Measurements from ENCODE around the gene ABLIM3. TPM values are rescaled to one million over a fixed set of nuclear protein-coding genes. Genes with fewer than 3 reads are reported as not detected.

ABLIM3 gene
- total and polyA plus RNA-seq, 2 of the 8 experiments (the other 6 are each of a cell fraction or from before 2014, with no cell fraction given), result 0.36 to 0.56 TPM

- H2AK5ac ChIP-seq (ENCODE audit: low read depth, low read length), result no peak overlapping the region
- no peak overlapping the region for H3K14ac ChIP-seq (ENCODE audit: insufficient read length)
- POLR2A ChIA-PET (ENCODE audit: partially characterized antibody), result no interaction called here
- TF ChIP-seq CBX8 (IDR thresholded peaks at IDR 0.05; ENCODE audit: borderline replicate concordance, low read depth, low read length) (no peak), CEBPB (IDR thresholded peaks at IDR 0.05; ENCODE audit: low read depth, low read length) (no peak)
- no peaks in the 10 kb centered on the region for H3K36me3 ChIP-seq (ENCODE audit: control insufficient read depth in 2 of 4, insufficient read depth in 4 of 4, low read length in 3 of 4)
- no peaks in the 10 kb centered on the region for H3K79me1 ChIP-seq (ENCODE audit: low read depth, low read length)
- no peak overlapping the region for H3K4ac ChIP-seq (replicated peaks; ENCODE audit: insufficient read length, low read depth, low read length)
- no peak overlapping the region for H3K18ac ChIP-seq (ENCODE audit: extremely low read depth, low read length)
- no peak overlapping the region for H2BK15ac ChIP-seq (ENCODE audit: low read length)
- no peaks in the 10 kb centered on the region for H3K23me2 ChIP-seq (ENCODE audit: low read depth, low read length)
- H3K9ac ChIP-seq (replicated peaks in 1 of 4; ENCODE audit: extremely low read depth in 1 of 4, low read depth in 3 of 4, low read length in 3 of 4), result no peak overlapping the region
- H3K4me3 ChIP-seq (ENCODE audit: extremely low read depth in 1 of 4, insufficient read depth in 2 of 4, low read depth in 3 of 4, low read length in 4 of 4), result no peak overlapping the region
- no peak overlapping the region for H3K23ac ChIP-seq (ENCODE audit: insufficient read length)
- no peak overlapping the region for H3K56ac ChIP-seq (replicated peaks; ENCODE audit: insufficient read length, low read depth, low read length)
- DNase-seq (ENCODE audit: low read depth in 1 of 2, low spot score in 2 of 2) (no peak), FAIRE-seq (no peak)
- H3K27me3 ChIP-seq (replicated peaks in 1 of 4; ENCODE audit: control insufficient read depth in 3 of 4, extremely low read depth in 1 of 4, insufficient read depth in 3 of 4, low read length in 3 of 4), result no peaks in the 10 kb centered on the region; a peak in 1 of 7 replicates
- no peak overlapping the region for H2BK5ac ChIP-seq (ENCODE audit: low read depth, low read length)
- no peaks in the 10 kb centered on the region for H3K4me1 ChIP-seq (replicated peaks in 1 of 4; ENCODE audit: control insufficient read depth in 3 of 4, insufficient read depth in 4 of 4, low read length in 3 of 4)
- no peak overlapping the region for H2BK120ac ChIP-seq (replicated peaks; ENCODE audit: low read depth, low read length)
- CTCF ChIA-PET (ENCODE audit: partially characterized antibody), result interaction anchor here (1.0 to 9.7 kb wide), 6 partner anchors 10 to 174 kb away, joined by 3 to 70 read pairs (median 6); no protein-coding TSS in a partner anchor
- H2AFZ ChIP-seq (ENCODE audit: low read length), result no peak overlapping the region
- H4K20me1 ChIP-seq (replicated peaks in 1 of 2; ENCODE audit: control insufficient read depth in 1 of 2, insufficient read depth in 2 of 2, low read length in 2 of 2), result no peaks in the 10 kb centered on the region
- H3K27ac ChIP-seq (ENCODE audit: low read depth, low read length), result no peak overlapping the region
- no peak overlapping the region for H2BK12ac ChIP-seq (ENCODE audit: low read depth, low read length)
- H4K91ac ChIP-seq (replicated peaks; ENCODE audit: insufficient read length, low read length), result no peak overlapping the region
- WGBS, 2 experiments (ENCODE audit: extremely low coverage in 1 of 2, insufficient coverage in 1 of 2, insufficient read length in 1 of 2, insufficient replicate concordance in 2 of 2, low coverage in 1 of 2, low lambda C conversion rate in 2 of 2, missing lambda C conversion rate in 1 of 2), result 91% methylated on average over 7 of the region's 7 CpGs; no CpG with 5 or more reads in 1 of the 2 experiments
- no peak overlapping the region for H4K5ac ChIP-seq (ENCODE audit: insufficient read length, low read depth, low read length)
- no peaks in the 10 kb centered on the region for H3K79me2 ChIP-seq (ENCODE audit: control insufficient read depth in 1 of 2, insufficient read depth in 2 of 2, low read length in 2 of 2)
- no peak overlapping the region for H4K8ac ChIP-seq (ENCODE audit: extremely low read depth, insufficient read depth, low read length)
- no peaks in the 10 kb centered on the region for H3K9me3 ChIP-seq (ENCODE audit: insufficient read depth in 2 of 2, low read depth in 1 of 2, low read length in 1 of 2)
- H3K4me2 ChIP-seq (ENCODE audit: insufficient read depth in 1 of 2, low read depth in 2 of 2, low read length in 2 of 2), result no peak overlapping the region
- no peak overlapping the region for H2BK20ac ChIP-seq (ENCODE audit: low read length)
These were observed 71.1 kb downstream of the ABLIM3 start for GRCh38 chr5:149212198-149212951.
